ENCODE results near the gene LRRIQ4. TPM values are rescaled to one million over a fixed set of nuclear protein-coding genes. Genes with fewer than 3 reads are reported as not detected.

The LRRIQ4 gene
- total RNA-seq, 1 experiment from 2014 or later = not detected

- TF ChIP-seq REST (IDR thresholded peaks at IDR 0.05; ENCODE audit: insufficient read depth in 1 of 2, low read depth in 2 of 2, low read length in 1 of 2) (no peak), SIN3A (IDR thresholded peaks at IDR 0.05; ENCODE audit: borderline replicate concordance, insufficient read depth, low read depth, low read length) (no peak)
- H3K27me3 ChIP-seq (ENCODE audit: control insufficient read depth, insufficient read depth, low read length) = peaks cover 2% of the 10 kb centered on the region; the same call in 1 of the 2 replicates
- H3K36me3 ChIP-seq (ENCODE audit: control insufficient read depth, insufficient read depth, low read length) = no peaks in the 10 kb centered on the region
- H3K9me3 ChIP-seq (ENCODE audit: control insufficient read depth, insufficient read depth, low read depth, low read length) = no peaks in the 10 kb centered on the region
- POLR2A ChIA-PET = no interaction called here
- CTCF ChIA-PET = no interaction called here
- no TSS peak for BruUV-seq (replicated peaks)
- H3K4me3 ChIP-seq (ENCODE audit: low read depth in 2 of 2, low read length in 2 of 2) = no peak overlapping the region
- no peak for DNase-seq (ENCODE audit: low read depth, low spot score)
- H3K27ac ChIP-seq (ENCODE audit: low read length) = no peak overlapping the region
- no peak for ATAC-seq
- no peaks in the 10 kb centered on the region for H3K4me1 ChIP-seq (ENCODE audit: control insufficient read depth, insufficient read depth, low read length)
- intact Hi-C loops (cut with micrococcal nuclease; ENCODE audit: unreplicated experiment) = no loop called here
- in situ Hi-C loops (cut with HindIII; ENCODE audit: low pct_unique_long_range_greater_than_20kb, low sequenced_read_pairs) = no loop called here
Observed at GRCh38 chr3:169847896-169848295, 35.2 kb downstream of the LRRIQ4 start.

GRCh38 chr3:169848741-169849140, 36.1 kb downstream of the LRRIQ4 start:
- in situ Hi-C loops (cut with HindIII; ENCODE audit: low pct_unique_long_range_greater_than_20kb, low sequenced_read_pairs) = no loop called here
- DNase-seq (ENCODE audit: low read depth, low spot score) = no peak
- POLR2A ChIA-PET = no interaction called here
- Histone ChIP-seq H3K27ac (ENCODE audit: low read length) (no peak overlapping the region), H3K9me3 (ENCODE audit: control insufficient read depth, insufficient read depth, low read depth, low read length) (no peaks in the 10 kb centered on the region), H3K4me1 (ENCODE audit: control insufficient read depth, insufficient read depth, low read length) (no peaks in the 10 kb centered on the region), H3K27me3 (ENCODE audit: control insufficient read depth, insufficient read depth, low read length) (peaks cover under 1% of the 10 kb centered on the region; the same call in 1 of the 2 replicates), H3K36me3 (ENCODE audit: control insufficient read depth, insufficient read depth, low read length) (no peaks in the 10 kb centered on the region), H3K4me3 (ENCODE audit: low read depth in 2 of 2, low read length in 2 of 2) (no peak overlapping the region)
- CTCF ChIA-PET = no interaction called here
- TF ChIP-seq POLR2AphosphoS5 (IDR thresholded peaks at IDR 0.05; ENCODE audit: low read depth, low read length) = no peak
- TF ChIP-seq REST (IDR thresholded peaks at IDR 0.05; ENCODE audit: insufficient read depth in 1 of 2, low read depth in 2 of 2, low read length in 1 of 2) = no peak
- TF ChIP-seq CTCF (IDR thresholded peaks at IDR 0.05) = no peak
- TF ChIP-seq SIN3A (IDR thresholded peaks at IDR 0.05; ENCODE audit: borderline replicate concordance, insufficient read depth, low read depth, low read length) = no peak
- no peak for TF ChIP-seq TCF7L2 (IDR thresholded peaks at IDR 0.05; ENCODE audit: low read depth, low read length)
- no TSS peak for BruUV-seq (replicated peaks)
- intact Hi-C loops (cut with micrococcal nuclease; ENCODE audit: unreplicated experiment) = no loop called here
- ATAC-seq = no peak
